Brain pericyte (primary cell): ENCODE data around the gene UST.
"Not testable (repeated sequence)": the region's sequence is repeated elsewhere in the genome, so short reads cannot be mapped to it uniquely, and the experiment has no call there.

Experiments
- DNase-seq: peaks from one replicate; pipeline ENCODE4 v3.0.0-alpha.2; 2012; ENCODE audit warnings: low read depth, low spot score

The UST gene

GRCh38 chr6:148898376-148899014, 151.7 kb downstream of the UST start:
- DNase-seq: no peak

DNA sequence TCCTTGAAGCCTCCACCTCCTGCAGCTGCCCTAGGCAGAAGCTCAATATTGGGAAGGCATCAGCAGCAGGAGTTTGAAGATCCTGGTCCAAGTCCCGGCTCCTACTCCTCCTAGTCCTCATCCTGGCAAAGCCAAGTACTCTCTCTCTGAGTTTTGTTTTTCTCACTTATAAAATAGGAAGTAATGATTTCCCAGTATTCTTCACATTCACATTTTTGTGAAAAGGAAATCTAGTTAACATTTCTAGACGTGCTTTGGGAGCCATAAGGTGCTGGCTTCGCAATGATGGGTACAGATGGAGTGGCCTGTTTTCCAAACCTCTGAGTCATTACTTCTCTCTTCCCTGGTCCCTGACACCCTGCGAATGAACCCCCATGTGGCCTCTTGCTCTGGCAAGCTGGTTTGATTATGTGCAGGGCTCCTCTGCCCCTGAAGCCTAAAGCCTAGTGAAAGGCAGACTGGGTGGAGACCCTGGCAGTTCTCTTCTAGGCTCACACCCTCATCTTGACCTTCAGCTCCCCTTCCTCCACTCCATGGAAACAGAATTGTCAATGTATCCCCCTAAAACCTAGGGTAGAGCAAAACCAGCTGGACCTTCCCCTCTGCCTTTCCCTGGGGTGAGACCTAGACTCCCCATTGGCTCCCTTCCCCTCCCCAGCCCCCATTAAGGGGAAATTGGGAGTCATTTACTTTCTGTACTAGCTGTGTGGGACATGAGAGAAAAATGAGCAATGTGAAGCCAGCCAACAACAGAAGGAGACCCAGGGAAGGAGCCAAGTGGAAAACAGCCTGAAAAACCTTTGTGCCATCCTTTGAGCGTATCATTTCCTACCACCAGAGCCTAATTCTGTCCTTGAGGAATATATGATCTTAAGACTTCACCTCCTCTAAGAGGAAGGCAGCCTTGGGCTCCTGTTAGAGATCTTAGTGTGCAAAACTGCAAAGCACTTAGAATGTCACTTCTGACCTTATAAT, 158.4 kb downstream of the UST start:
- DNase-seq: no peak

GRCh38 chr6:148905901-148906300, 159.1 kb downstream of the UST start:
- DNase-seq: no peak

DNA sequence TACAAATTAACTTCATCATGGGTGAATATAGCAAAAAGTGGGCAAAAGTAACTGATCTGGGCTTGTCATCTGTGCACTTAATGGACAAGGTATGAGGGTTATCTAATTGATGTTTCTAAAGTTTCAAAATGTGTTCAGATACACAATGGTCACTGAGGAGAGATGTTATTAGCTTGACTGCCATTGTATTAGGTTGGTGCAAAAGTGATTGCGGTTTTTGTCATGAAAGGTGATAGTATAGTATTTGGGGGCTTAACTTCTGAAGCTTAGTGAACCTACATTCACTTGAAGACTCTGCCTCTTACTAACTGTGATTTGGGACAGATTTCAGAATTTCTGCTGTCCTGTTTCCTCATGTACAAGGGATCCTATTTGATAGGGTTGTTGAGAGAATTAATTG, 159.6 kb downstream of the UST start:
- DNase-seq: no peak

DNA sequence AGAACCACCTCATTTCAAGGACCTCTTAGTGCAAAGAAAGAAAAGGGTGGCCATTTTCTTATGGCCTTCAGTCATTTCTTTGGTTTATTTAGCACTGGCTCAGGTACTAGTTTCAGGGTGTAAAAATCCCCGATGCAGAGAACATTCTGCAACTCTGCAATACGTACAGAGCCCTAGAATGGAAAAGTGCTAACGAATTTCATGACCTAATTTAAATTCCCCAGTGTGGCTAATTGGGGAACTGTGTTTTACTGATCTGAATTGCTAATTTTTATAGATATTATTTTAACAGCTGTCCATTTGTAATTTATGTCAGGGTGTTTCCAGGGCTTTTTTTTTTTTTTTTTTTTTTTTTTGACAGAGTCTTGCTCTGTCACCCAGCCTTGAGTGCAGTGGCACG, 160.7 kb downstream of the UST start:
- no peak for DNase-seq

GRCh38 chr6:148912252-148912651, 165.4 kb downstream of the UST start:
- no peak for DNase-seq

GRCh38 chr6:148915810-148916209, 169.0 kb downstream of the UST start:
- DNase-seq: peak; percentile 12

- not testable (repeated sequence) for DNase-seq
Measured at GRCh38 chr6:148916485-148916884, 169.7 kb downstream of the UST start.

GRCh38 chr6:148924226-148925012, 177.6 kb downstream of the UST start:
- DNase-seq: no peak

- DNase-seq: no peak
Measured at GRCh38 chr6:148925701-148926100, 178.9 kb downstream of the UST start.

DNA sequence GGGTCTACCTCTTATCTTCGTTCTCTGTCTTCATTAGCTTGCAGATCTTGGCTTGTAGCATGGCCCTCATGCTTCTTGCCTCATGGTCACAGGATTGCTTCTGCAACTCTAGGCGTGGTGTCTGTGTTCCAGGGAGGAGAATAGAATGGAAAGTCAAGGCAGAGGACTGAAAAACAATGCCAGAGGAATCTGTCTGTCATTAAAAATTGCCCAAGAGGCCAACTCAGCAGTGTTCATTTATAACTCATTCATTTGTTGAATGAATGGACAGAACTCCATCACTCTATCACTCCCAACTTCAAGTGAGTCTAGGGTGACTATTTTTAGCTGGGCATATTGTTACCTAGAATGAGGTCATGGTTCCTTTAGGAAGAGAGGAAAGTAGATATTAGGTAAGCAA, 179.6 kb downstream of the UST start:
- DNase-seq: no peak

- no peak for DNase-seq
Measured at GRCh38 chr6:148927586-148927985, 180.8 kb downstream of the UST start.

- DNase-seq: no peak
Measured at GRCh38 chr6:148928811-148929210, 182.0 kb downstream of the UST start.

- no peak for DNase-seq
Measured at GRCh38 chr6:148932208-148932607, 185.4 kb downstream of the UST start.

GRCh38 chr6:148932731-148933130, 185.9 kb downstream of the UST start:
- no peak for DNase-seq

DNA sequence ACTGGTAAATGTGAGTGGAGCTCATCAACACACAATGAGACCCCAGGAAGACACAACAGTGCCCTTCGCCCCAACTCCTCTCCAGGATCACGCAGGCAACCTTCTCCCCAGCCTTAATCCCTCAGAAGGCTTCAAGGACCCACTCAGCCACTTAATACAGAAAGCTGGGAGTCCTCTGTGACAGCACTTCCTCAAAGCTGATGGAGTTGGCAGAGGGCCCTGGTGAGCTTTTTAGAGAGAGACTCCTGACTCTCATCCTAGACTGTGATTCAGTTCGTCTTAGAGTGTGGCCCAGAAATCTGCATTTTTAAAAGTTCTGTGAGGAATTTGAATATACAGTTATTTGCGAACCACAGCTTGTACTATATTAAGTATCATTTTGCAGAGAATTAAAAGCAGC, 187.7 kb downstream of the UST start:
- DNase-seq: no peak

- DNase-seq: no peak
Measured at GRCh38 chr6:148934961-148935360, 188.1 kb downstream of the UST start.

- DNase-seq: no peak
Measured at GRCh38 chr6:148935705-148936435, 189.0 kb downstream of the UST start.

GRCh38 chr6:148943451-148943850, 196.6 kb downstream of the UST start:
- no peak for DNase-seq

DNA sequence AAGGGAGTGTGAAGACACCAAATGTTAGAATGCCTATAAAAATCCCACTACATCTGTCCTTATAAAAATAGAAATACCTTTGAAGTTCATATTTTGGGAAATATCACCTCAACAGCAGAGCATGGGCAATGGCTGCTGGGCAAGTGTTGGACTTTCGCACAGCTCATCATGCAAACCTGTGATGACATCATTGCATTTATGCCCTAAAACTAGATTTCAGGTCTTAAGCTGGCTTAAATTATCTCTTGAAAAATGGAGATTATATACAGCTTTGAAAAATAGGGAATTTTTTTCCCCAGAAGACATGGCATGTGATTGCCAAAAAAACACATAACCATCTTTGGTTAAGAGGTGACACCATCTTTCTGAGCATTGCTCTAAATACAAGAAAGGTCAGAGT, 197.8 kb downstream of the UST start:
- DNase-seq: no peak

DNA sequence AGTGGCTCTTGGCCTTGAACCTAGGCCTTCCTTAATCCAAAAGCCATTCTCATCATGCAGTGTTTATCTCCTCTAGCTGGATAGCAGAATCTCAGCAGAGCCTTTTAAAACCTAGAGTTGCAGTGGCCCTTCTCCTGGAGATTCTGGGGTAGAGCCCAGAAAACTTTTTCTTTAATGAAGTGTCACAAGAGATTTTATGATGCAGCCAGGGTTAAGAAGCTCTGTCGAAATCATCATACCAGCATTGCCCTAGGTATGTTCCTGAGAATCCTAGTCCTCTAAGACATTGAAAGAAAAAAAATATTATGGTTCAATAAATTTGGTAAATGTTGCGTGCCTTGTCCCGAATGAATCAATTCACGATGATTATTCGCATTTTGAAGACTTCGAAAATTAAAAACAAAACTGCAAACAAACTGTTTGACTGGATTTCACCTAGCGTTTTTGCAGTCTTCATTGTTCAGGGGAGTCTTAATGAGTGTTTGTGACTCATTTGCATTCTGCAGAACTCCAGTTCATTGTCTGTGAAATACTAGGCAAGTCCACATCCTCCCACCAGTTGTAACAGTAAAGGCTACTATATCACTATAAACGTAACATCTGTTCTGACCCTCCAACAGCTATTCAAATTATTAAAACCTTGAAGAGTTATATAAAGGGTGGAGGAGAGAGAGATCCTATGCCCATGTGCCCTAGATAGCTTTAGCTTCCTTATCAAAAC, 198.6 kb downstream of the UST start:
- DNase-seq: no peak
